Muscle layer of colon (tissue), 2 donors: ENCODE data around the gene FIGNL2.

Experiments
- H3K27ac ChIP-seq: one replicate; pipeline ENCODE4 v1.7.0; 2013; ENCODE audit warnings: low read depth, mild to moderate bottlenecking, low read length, moderate library complexity
- H3K27me3 ChIP-seq, 2 donors: one replicate each; pipeline ENCODE4 v1.7.0; 2013; ENCODE audit warnings: low read length in 2 of 2, mild to moderate bottlenecking in 2 of 2; ENCODE audit not compliant: insufficient read depth in 2 of 2, control insufficient read depth in 1 of 2
- H3K36me3 ChIP-seq: one replicate; pipeline ENCODE4 v1.7.0; 2013; ENCODE audit warnings: mild to moderate bottlenecking, low read length; ENCODE audit not compliant: insufficient read depth
- H3K4me1 ChIP-seq: one replicate; pipeline ENCODE4 v1.7.0; 2013; ENCODE audit warnings: mild to moderate bottlenecking, low read length; ENCODE audit not compliant: insufficient read depth
- H3K4me3 ChIP-seq, 2 donors: one replicate each; pipeline ENCODE4 v1.7.0; 2013; ENCODE audit warnings: low read length in 2 of 2, low read depth in 1 of 2, mild to moderate bottlenecking in 1 of 2, moderate library complexity in 1 of 2
- H3K9ac ChIP-seq: one replicate; pipeline ENCODE4 v1.7.0; 2013; ENCODE audit warnings: low read length
- H3K9me3 ChIP-seq: one replicate; pipeline ENCODE4 v1.7.0; 2013; ENCODE audit warnings: mild to moderate bottlenecking, low read length
- donor health status: abdominal sarcoma.
- donor health status: Adenocarcinoma of cecum.

FIGNL2 gene

DNA sequence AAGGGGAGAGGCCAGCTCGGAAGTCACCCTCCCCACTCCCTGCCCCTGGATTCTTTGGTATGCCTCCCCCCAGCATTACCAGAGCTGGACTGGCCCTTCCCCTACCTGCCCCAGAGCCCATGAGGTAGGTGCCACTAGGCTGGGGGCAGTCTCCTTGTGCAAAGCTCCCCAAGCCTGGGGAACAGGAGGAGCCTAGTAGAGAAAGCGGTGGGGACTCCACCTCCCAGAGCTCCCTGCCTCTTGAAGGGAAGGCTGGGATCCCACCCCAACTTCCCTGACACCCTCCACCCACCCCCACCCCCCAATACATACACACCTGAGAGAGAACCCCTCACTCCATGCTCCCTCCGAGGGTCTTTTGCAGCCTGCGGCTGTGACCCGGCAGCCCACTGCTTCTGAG is 30.4 kb downstream of the FIGNL2 start:
- Histone ChIP-seq H3K36me3 (no peaks in the 10 kb centered on the region), H3K27ac (no peak overlapping the region), H3K9ac (no peak overlapping the region), H3K4me3 (no peak overlapping the region), H3K4me1 (peaks cover 6% of the 10 kb centered on the region), H3K27me3 (peaks cover 0 to 31% of the 10 kb centered on the region in 2 donors), H3K9me3 (no peaks in the 10 kb centered on the region)

DNA sequence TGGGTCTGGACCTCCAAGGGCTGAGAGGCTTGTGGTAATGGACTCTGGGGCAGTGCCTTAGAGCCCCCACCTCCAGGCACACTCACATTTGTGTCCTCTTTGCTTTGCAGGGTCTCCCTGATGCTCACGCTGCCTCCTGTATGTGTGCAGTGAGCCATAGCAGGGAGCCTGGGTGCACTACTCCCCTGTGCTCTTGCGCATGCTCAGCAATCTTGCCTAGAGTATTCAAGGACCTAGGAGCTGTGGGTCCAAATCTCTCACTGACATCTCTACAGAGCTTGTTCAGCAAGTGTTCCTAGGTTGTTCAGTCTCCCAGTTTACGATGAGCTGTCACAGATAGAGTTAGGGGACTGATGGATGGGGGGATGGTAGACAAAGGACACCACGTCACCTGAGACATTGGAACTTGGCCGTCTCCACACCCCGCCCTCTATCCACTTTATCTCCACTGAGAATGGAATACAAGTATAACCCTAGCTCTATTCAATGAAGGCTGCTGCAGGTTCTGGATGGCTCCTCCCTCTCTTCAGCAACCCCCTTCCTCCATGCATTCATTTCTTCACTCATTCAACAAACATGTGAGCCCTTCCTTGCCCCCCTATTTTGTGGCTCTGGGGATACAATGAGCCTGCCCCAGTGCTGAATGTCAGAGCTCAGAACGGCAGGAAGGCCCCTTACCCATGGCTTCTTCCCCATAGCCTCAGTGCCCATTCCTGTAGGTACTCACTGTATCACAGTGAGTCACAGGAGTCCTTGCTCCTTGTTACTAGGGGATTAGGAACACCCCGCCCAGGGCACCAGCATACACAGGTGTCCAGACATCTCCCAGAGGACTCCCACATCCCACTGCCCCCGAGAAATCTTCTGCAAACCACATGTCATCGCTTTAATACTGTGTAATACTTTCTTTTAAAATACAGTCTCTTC is 31.2 kb downstream of the FIGNL2 start:
- no peak overlapping the region for H3K4me3 ChIP-seq

DNA sequence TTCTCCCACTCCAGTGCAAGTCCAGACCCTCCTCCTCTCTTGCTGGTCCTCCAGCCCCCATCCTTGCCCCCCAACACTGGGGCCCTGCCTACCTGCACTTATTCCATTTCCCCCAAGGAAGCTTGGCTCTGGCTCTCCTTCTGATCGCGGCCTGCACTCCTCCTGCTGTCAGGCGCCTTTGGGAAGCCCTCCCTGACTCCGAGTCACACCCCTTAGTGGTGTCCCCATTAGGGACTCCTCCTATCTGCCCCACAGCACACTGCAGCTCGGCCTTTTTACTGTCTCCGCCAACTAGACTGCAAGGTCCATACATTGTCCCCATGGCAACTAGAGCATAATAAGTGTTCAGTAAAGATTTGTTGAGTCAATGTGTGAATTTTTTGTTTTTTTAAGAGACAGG is 32.9 kb downstream of the FIGNL2 start:
- Histone ChIP-seq H3K4me1 (peaks cover 6% of the 10 kb centered on the region), H3K9me3 (no peaks in the 10 kb centered on the region), H3K4me3 (no peak overlapping the region), H3K36me3 (no peaks in the 10 kb centered on the region), H3K27ac (no peak overlapping the region), H3K9ac (no peak overlapping the region), H3K27me3 (peaks cover 0 to 31% of the 10 kb centered on the region in 2 donors)

More for the DNA sequence above, 31.2 kb downstream of the FIGNL2 start:
- Histone ChIP-seq H3K9ac (no peak overlapping the region), H3K27ac (no peak overlapping the region), H3K9me3 (no peaks in the 10 kb centered on the region), H3K4me1 (peaks cover 6% of the 10 kb centered on the region), H3K36me3 (no peaks in the 10 kb centered on the region), H3K27me3 (peaks cover 0 to 31% of the 10 kb centered on the region in 2 donors)

DNA sequence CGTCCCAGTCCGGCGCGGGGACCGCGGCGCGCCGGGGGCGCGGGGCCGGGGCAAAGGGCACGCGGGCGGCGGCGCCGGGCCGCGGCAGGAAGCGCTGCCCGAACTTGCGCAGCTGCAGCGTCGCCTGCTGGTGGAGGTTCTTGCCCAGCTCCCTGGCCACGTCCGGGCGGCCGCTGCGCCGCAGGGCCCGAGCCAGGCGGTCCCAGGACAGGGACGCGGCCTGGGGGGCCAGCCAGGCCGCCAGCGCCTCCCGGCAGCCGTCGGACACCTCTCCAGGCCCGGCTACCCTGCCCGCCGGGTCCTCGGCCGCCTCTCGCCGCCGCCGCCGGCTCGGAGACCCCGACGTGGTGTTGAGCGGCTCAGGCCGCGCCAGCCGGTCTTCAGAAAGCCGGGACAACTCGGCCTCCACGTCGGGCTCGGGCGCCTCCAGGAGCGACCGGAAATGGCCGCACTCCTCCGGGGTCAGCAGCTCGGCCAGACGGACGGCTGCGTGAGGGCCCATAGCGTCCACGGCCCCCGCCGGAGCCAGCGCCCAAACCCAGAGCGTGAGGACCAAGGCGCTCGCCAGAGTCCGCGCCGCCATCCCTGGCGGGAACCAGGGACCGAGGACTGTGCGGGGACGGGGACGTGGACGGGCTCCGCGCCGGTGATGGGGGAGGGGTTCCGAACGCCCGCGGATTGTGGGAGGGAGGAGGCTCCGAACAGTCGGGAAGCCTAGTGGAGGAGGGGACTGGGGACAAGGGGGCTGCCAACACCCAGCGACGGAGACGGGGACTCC is 34.0 kb downstream of the FIGNL2 start:
- peak overlapping the region; percentile 27 to 50 for H3K4me3 ChIP-seq
- H3K36me3 ChIP-seq = no peaks in the 10 kb centered on the region
- peaks cover 0 to 21% of the 10 kb centered on the region in 2 donors for H3K27me3 ChIP-seq

DNA sequence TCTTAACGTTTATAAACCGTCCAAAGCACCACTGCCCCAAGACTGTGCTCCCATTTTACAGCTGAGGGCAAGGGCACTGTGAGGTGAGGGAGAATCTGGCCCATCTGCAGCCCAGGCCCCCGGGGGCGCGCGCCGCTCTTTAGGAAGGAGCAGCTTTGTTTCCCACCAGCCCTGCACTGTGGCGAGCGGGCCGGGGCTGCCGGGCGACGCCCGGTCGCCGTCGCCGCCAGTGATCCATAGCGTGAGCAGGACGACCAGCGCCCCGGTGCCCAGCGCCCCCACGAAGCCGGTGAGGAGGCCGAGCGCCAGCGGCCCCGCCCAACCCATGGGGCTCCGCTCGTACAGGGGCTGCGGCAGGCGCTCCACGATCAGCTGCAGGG is 34.6 kb downstream of the FIGNL2 start:
- H3K4me1 ChIP-seq = peaks cover 6% of the 10 kb centered on the region
- no peaks in the 10 kb centered on the region for H3K36me3 ChIP-seq
- no peak overlapping the region for H3K4me3 ChIP-seq
- no peak overlapping the region for H3K27ac ChIP-seq
- H3K27me3 ChIP-seq = peaks cover 0 to 18% of the 10 kb centered on the region in 2 donors
- no peak overlapping the region for H3K9ac ChIP-seq
- H3K9me3 ChIP-seq = no peaks in the 10 kb centered on the region

More for the DNA sequence above, 34.0 kb downstream of the FIGNL2 start:
- H3K9ac ChIP-seq = no peak overlapping the region
- peak overlapping the region; percentile 32 for H3K27ac ChIP-seq
- H3K9me3 ChIP-seq = no peaks in the 10 kb centered on the region
- peaks cover 6% of the 10 kb centered on the region for H3K4me1 ChIP-seq

DNA sequence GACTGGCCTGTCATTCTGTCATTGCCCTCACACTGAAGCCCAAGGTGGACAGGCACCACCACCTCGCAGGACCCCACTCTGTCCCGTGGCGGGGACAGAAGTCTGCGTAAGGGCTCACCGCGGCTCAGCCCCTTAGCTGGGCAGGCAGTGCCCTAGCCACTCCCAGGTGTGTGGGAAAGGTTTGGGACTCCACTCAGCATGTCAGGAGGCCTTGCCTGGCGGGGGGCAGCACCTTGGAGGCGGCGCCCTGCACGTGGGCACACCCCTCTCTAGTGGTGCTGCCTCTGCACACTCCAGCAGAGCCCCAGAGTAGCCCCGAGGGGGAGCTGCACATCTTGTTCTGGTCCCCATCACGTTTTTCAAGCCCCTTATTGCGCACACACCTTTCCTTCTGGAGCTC is 35.6 kb downstream of the FIGNL2 start:
- Histone ChIP-seq H3K9ac (no peak overlapping the region), H3K27ac (no peak overlapping the region), H3K36me3 (no peaks in the 10 kb centered on the region), H3K4me3 (no peak overlapping the region), H3K9me3 (no peaks in the 10 kb centered on the region), H3K4me1 (peaks cover 6% of the 10 kb centered on the region), H3K27me3 (peaks cover 0 to 17% of the 10 kb centered on the region in 2 donors)

DNA sequence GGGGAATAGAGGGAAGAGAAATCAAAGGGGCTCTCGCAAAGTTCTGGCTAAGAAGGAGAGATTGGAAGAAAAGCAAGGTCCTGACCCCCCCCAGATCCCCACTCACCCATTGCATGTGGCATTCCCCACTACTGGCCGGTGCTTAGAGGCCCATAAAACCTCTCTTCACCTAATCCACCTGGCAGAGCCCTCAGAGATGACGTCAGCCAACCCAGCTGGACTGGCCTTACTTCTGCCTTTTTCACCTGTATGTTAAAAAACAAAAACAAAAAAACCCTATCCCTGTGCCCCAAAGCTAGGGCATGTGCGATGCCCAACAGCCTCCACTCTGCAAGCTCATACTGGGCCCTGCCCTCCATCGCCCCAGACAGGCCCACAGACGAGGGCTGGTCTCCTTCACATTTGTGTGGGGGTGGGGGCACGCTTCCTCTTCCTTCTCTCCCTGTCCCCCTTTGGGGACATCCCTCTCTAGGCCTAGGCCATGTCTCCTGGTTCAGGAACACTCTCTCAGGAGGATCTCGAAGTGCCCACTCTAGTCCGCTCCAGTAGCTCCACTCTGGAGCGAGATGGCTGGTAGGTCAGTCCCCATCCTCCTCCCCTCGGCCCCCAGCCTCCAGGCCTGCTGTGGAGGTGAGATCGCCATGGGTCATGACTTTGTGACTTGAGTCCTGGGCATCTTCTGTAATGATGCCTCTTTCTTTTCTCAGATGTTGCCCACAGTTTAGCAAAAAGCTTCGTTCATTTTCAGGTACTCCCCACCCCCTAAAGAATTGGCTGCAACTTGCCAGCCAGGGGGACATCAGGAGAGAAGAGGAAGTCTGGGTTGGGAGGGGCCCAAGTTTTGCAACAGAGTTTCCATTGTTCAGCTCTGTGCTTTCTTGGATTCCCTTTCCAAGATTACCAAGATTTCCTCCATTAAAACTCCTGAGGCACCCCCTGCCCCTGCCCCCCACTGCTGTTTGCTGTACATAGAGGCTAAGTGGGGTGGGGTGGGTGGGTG is 37.0 kb downstream of the FIGNL2 start:
- no peak overlapping the region for H3K4me3 ChIP-seq
- H3K27me3 ChIP-seq = peaks cover 0 to 12% of the 10 kb centered on the region in 2 donors
- no peaks in the 10 kb centered on the region for H3K9me3 ChIP-seq
- H3K36me3 ChIP-seq = no peaks in the 10 kb centered on the region
- H3K9ac ChIP-seq = no peak overlapping the region
- peaks cover 6% of the 10 kb centered on the region for H3K4me1 ChIP-seq
- no peak overlapping the region for H3K27ac ChIP-seq

DNA sequence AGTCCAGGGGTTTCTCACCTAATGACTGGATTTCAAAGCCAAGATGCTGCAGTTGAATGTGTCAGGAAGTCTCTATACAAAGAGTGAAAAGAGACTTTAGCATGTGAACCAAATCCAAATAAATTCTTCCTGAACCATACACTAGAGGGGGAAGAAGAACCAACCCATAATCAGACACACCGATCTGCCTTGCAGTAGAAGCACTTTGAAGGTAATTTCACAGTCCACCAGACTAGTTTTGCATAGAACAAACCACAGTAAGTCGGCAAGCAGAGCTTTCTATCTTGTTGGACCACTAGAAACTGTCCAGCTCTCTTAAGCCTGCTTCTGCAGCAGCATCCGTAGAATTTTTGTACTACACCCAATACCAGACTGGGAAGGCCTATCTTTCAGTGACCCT is 39.3 kb downstream of the FIGNL2 start:
- H3K9ac ChIP-seq = no peak overlapping the region
- no peaks in the 10 kb centered on the region for H3K36me3 ChIP-seq
- no peaks in the 10 kb centered on the region for H3K27me3 ChIP-seq
- no peaks in the 10 kb centered on the region for H3K4me1 ChIP-seq
- H3K27ac ChIP-seq = no peak overlapping the region
- H3K9me3 ChIP-seq = no peaks in the 10 kb centered on the region
- H3K4me3 ChIP-seq = no peak overlapping the region

DNA sequence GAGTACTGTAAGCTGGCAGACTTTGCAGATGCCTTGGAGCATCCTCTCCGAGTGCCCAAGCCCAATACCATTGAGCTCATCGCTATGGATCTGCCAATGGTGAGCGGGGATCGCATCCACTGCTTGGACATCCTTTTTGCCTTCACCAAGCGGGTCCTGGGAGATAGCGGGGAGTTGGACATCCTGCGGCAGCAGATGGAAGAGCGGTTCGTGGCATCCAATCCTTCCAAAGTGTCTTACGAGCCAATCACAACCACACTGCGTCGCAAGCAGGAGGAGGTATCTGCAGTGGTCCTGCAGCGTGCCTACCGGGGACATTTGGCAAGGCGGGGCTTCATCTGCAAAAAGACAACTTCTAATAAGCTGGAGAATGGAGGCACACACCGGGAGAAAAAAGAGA is 41.6 kb downstream of the FIGNL2 start:
- no peaks in the 10 kb centered on the region for H3K9me3 ChIP-seq
- H3K4me3 ChIP-seq = no peak overlapping the region
- no peak overlapping the region for H3K27ac ChIP-seq
- H3K36me3 ChIP-seq = no peaks in the 10 kb centered on the region
- H3K4me1 ChIP-seq = no peaks in the 10 kb centered on the region
- H3K9ac ChIP-seq = no peak overlapping the region
- H3K27me3 ChIP-seq = no peaks in the 10 kb centered on the region

DNA sequence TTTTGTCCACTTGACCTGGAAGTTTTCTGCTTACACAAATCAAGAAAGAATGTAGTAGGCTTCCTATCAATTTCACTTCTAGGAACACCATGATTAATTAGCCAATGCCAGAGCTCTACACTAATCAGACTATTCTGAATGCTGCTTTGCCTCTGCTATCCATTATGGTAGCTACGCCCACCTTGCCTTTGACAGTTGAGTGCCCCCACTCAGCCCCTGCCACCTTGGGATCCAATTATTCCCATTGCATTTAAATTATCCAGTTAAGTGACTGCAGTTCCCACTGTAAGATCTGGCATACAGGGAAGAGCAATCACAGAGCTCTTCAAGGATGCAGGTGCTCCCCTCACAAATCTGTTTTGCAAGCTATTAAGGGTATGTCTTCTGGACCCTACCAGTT is 47.5 kb downstream of the FIGNL2 start:
- Histone ChIP-seq H3K36me3 (no peaks in the 10 kb centered on the region), H3K4me1 (no peaks in the 10 kb centered on the region), H3K27me3 (no peaks in the 10 kb centered on the region)

DNA sequence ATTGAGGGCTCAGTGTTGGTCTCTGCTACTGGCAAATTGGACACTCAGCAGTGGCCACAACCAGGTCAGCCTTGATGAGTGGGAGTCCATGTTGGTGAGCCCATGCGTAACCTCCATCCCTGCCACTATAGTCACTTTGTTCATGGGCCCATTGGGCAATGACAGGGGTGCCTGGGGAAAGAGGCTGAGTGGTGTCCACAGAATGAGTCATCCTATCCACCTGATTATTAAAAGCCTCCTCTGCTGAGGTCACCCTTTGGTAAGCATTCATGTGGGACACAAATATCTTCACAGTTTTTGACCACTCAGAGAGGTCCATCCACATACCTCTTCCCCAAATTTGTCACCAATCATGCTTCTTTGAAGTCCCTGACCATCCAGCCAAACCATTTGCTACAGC is 50.0 kb downstream of the FIGNL2 start:
- H3K36me3 ChIP-seq = no peaks in the 10 kb centered on the region
- no peak overlapping the region for H3K4me3 ChIP-seq
- no peaks in the 10 kb centered on the region for H3K27me3 ChIP-seq
- no peaks in the 10 kb centered on the region for H3K4me1 ChIP-seq
- no peaks in the 10 kb centered on the region for H3K9me3 ChIP-seq
- H3K9ac ChIP-seq = no peak overlapping the region
- no peak overlapping the region for H3K27ac ChIP-seq

More for the DNA sequence above, 47.5 kb downstream of the FIGNL2 start:
- H3K4me3 ChIP-seq = no peak overlapping the region
- no peaks in the 10 kb centered on the region for H3K9me3 ChIP-seq
- H3K9ac ChIP-seq = no peak overlapping the region
- no peak overlapping the region for H3K27ac ChIP-seq
